Suprapubic skin (tissue), 4 donors: ENCODE data around the gene BAIAP2. TPM values are rescaled to one million over a fixed set of nuclear protein-coding genes. Genes with fewer than 3 reads are reported as not detected.

Source experiments
- DNase-seq, 2 donors: peaks; one replicate each; pipeline ENCODE4 v3.0.0-alpha.2; 2019; ENCODE audit warnings: low spot score in 2 of 2
- H3K27ac ChIP-seq: fragments of 200-600 bp; sonication (generic); one replicate; pipeline ENCODE4 v1.5.1; 2019
- H3K27me3 ChIP-seq: fragments of 200-600 bp; sonication (generic); one replicate; pipeline ENCODE4 v1.5.1; 2019
- H3K36me3 ChIP-seq: fragments of 200-600 bp; sonication (generic); one replicate; pipeline ENCODE4 v1.5.1; 2019
- H3K4me1 ChIP-seq: fragments of 200-600 bp; sonication (generic); one replicate; pipeline ENCODE4 v1.5.1; 2019
- H3K4me3 ChIP-seq: fragments of 200-600 bp; sonication (generic); one replicate; pipeline ENCODE4 v1.5.1; 2019; ENCODE audit warnings: mild to moderate bottlenecking
- H3K9me3 ChIP-seq: fragments of 200-600 bp; sonication (generic); one replicate; pipeline ENCODE4 v1.5.1; 2019
- EP300 ChIP-seq: sonication (generic); formaldehyde crosslinking; IDR thresholded peaks from one replicate; pipeline ENCODE4 v1.6.1; 2017; ENCODE audit warnings: antibody characterized with exemption
- POLR2A ChIP-seq, 2 donors: fragments of 450-650 bp; IDR thresholded peaks; one replicate each; pipeline ENCODE4 v1.6.1; 2017; ENCODE audit warnings: antibody characterized with exemption in 2 of 2, mild to moderate bottlenecking in 2 of 2, moderate library complexity in 2 of 2
- POLR2AphosphoS5 ChIP-seq, 3 donors: sonication (generic); formaldehyde crosslinking; IDR thresholded peaks; one replicate each; pipeline ENCODE4 v1.6.1; 2017; ENCODE audit warnings: antibody characterized with exemption in 3 of 3
- WGBS: methylation state at CpG from one replicate; pipeline ENCODE4 v1.1.5; 2018; 5-methylcytosine and 5-hydroxymethylcytosine counted together
- total RNA-seq, 4 donors: library from RNA; depleted of rRNA; stranded (reverse); fragments of >200 nt; gene quantifications; one replicate each; pipeline ENCODE4 v1.1.0, GENCODE V29; 2016
- TF ChIP-seq, protein P1 (sequence below), 2 donors: fragments of 200-600 bp in 1 of 2; fragments of 450-650 bp in 1 of 2; sonication (generic) in 1 of 2; IDR thresholded peaks; one replicate each; pipeline ENCODE4 v1.5.1; 2016 to 2019; ENCODE audit warnings: antibody characterized with exemption in 2 of 2, mild to moderate bottlenecking in 1 of 2, moderate library complexity in 1 of 2

The BAIAP2 gene
- total RNA-seq, 4 donors from 2014 or later, result 214 to 283 (median 260) TPM

DNA sequence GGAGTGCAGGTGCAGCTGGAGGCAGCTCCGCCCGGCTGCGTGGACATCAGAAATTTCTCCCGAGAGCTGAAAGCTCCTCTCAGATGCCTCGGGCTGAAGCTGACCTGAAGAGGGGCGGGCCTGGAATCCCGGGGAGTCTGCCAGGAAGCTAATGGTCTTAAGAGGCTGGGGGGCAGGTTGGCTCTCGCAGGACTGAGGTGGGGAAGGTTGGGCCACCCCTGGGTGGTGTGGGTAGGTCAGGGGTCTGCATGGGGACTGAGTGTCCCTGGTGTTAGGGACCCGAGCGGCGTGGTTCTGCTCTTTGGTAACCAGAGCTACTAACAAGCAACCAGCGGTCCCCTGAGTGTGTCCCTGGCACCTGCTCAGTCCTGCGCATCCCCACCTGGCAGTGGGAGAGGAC lies 39.8 kb upstream of the BAIAP2 start:
- Histone ChIP-seq H3K9me3 (no peaks in the 10 kb centered on the region), H3K4me3 (no peak overlapping the region), H3K27ac (no peak overlapping the region), H3K27me3 (no peaks in the 10 kb centered on the region), H3K36me3 (peaks cover 54% of the 10 kb centered on the region), H3K4me1 (peaks cover 40% of the 10 kb centered on the region)
- 79% methylated on average over 8 of the region's 13 CpGs for WGBS
- TF ChIP-seq POLR2A (IDR thresholded peaks at IDR 0.05) (no peak), EP300 (no peak), POLR2AphosphoS5 (IDR thresholded peaks at IDR 0.05) (no peak)
- TF ChIP-seq, protein P1, sequence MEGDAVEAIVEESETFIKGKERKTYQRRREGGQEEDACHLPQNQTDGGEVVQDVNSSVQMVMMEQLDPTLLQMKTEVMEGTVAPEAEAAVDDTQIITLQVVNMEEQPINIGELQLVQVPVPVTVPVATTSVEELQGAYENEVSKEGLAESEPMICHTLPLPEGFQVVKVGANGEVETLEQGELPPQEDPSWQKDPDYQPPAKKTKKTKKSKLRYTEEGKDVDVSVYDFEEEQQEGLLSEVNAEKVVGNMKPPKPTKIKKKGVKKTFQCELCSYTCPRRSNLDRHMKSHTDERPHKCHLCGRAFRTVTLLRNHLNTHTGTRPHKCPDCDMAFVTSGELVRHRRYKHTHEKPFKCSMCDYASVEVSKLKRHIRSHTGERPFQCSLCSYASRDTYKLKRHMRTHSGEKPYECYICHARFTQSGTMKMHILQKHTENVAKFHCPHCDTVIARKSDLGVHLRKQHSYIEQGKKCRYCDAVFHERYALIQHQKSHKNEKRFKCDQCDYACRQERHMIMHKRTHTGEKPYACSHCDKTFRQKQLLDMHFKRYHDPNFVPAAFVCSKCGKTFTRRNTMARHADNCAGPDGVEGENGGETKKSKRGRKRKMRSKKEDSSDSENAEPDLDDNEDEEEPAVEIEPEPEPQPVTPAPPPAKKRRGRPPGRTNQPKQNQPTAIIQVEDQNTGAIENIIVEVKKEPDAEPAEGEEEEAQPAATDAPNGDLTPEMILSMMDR (IDR thresholded peaks at IDR 0.05), result no peak
- no peak for DNase-seq

DNA sequence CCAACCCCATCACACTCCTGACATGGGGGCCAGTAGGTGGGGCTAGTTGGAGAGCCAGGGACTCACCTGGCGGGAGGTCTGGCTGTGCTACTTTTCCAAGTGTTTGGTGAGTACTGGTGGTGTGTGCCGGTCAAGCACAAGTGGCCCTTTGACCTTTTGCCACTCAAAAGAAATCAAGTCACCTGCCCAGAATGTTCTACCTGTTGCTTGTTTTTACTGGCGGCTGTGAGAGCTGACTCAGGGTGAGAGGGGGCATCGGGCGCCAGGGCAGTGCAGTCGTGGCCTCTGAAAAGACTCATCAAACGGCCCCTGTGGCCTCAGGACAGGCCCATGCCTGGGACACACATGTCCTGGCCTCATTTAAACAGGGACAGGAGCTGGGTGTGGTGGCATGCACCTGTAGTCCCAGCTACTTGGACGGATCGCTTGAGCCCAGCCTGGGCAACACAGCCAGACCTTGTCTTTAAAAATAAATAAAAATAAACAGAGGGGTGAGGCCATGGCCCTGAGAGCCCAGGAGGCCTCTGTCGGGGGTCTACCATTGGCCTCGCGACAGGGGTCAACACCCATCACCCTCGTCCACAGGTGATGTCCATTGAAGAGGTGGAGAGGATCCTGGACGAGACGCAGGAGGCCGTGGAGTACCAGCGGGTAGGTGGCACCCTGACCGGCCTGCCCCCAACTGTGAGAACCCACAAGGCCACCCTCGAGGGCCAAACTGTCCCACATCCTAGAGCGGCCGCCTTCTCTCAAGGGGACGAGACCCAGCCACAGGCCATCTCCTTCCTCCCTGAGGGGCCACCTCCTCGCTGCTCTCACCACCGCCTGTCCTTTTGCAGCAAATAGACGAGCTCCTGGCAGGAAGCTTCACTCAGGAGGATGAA lies 38.3 kb upstream of the BAIAP2 start:
- Histone ChIP-seq H3K27me3 (no peaks in the 10 kb centered on the region), H3K4me1 (peaks cover 33% of the 10 kb centered on the region)
- TF ChIP-seq, protein P1 (IDR thresholded peaks at IDR 0.05), result no peak
- no peak for TF ChIP-seq POLR2AphosphoS5 (IDR thresholded peaks at IDR 0.05)

DNA sequence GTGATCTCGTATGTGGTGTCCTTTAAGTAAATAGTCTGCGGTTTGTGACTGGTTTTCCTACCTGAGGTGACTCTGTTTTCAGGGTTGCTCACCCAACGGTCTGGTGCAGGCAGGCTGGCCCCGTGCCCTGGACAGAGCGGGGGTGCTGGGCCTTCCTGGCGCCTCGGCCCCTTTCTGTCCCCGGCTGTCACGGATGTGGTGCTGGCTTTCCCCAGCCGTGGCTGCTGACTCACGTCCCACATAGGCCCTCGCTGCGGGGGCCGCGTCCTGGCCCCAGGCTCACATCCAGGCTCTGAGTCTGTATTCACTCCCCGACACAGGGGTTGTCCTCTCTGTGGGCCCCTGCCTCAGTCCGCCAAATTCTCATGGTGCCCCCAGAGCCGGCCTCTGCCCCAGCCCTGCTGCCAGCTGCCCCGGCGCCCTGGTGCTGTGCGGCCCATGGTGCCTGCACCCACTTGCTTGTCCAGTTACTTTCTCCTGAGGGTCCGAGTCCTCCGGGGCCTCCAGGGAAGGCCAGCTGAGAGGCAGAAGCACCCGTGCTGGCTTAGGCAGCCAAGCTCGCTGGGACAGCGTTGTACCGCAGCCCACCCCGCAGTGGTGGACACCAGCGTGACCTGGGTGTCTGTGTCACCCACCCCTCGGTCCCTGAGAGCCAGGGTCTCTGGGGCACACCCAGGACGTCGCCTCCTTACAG lies 37.4 kb upstream of the BAIAP2 start:
- no peak overlapping the region for H3K27ac ChIP-seq

More for the DNA sequence above, 38.3 kb upstream of the BAIAP2 start:
- 90% methylated on average over 10 of the region's 25 CpGs for WGBS
- Histone ChIP-seq H3K27ac (no peak overlapping the region), H3K4me3 (no peak overlapping the region), H3K9me3 (no peaks in the 10 kb centered on the region), H3K36me3 (peaks cover 56% of the 10 kb centered on the region)
- DNase-seq, result no peak

DNA sequence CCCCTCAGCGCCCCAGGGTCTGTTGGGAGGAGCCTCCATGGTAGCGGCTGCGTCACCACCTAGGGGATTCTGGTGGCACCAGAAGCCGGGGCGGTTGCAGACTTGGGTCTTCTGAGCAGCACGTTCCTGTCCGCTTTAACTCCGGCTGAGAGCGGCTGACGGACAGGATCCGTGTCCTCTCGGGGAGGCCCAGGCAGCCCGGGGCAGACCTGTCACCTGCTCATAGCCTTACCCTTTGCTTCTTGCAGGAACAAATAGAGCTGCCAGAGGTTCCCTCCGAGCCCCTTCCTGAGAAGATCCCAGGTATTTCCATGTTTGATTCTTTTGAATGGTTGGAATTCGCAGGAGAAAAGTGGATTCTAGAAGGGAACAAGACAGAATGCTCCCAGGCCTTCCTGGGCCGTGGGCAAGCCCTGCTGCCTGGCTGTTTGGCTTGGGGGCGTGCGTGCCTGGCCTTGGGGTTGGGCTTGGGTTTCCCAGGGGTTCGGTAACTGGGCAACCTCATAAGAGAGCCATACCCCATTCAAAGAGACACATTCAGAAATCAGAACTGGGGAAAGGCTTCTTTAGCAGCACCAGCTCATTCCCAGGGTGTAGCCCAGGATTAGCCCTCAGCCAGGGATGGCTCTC lies 36.7 kb upstream of the BAIAP2 start:
- Histone ChIP-seq H3K4me3 (no peak overlapping the region), H3K27me3 (peaks cover 2% of the 10 kb centered on the region), H3K9me3 (no peaks in the 10 kb centered on the region), H3K4me1 (peaks cover 38% of the 10 kb centered on the region), H3K36me3 (peaks cover 56% of the 10 kb centered on the region), H3K27ac (no peak overlapping the region)
- DNase-seq, result no peak
- TF ChIP-seq, protein P1 (IDR thresholded peaks at IDR 0.05), result no peak
- 87% methylated on average over 11 of the region's 19 CpGs for WGBS

More for the DNA sequence above, 37.4 kb upstream of the BAIAP2 start:
- H3K4me3 ChIP-seq, result no peak overlapping the region
- H3K9me3 ChIP-seq, result no peaks in the 10 kb centered on the region
- no peaks in the 10 kb centered on the region for H3K27me3 ChIP-seq
- WGBS, result no CpG with 5 or more reads among the region's 32 CpGs
- DNase-seq, result peak in 1 of 2 donors; percentile 59
- H3K36me3 ChIP-seq, result peaks cover 56% of the 10 kb centered on the region
- H3K4me1 ChIP-seq, result peaks cover 38% of the 10 kb centered on the region
- TF ChIP-seq POLR2AphosphoS5 (IDR thresholded peaks at IDR 0.05) (no peak), EP300 (no peak), POLR2A (IDR thresholded peaks at IDR 0.05) (no peak)
- TF ChIP-seq, protein P1 (IDR thresholded peaks at IDR 0.05), result no peak
